Measurements from ENCODE around the gene ZDHHC14.

The ZDHHC14 gene

GRCh38 chr6:157516319-157517026, 135.5 kb downstream of the ZDHHC14 start:
- no peak for DNase-seq (ENCODE audit: low spot score)
- TF ChIP-seq CTCF (IDR thresholded peaks at IDR 0.05; ENCODE audit: extremely low read depth, missing control alignments): no peak

- TF ChIP-seq CTCF (IDR thresholded peaks at IDR 0.05; ENCODE audit: extremely low read depth, missing control alignments): no peak
- no peak for DNase-seq (ENCODE audit: low spot score)
These were observed 136.8 kb downstream of the ZDHHC14 start for GRCh38 chr6:157517601-157518359.

GRCh38 chr6:157518397-157519250, 137.6 kb downstream of the ZDHHC14 start:
- no peak for DNase-seq (ENCODE audit: low spot score)

GRCh38 chr6:157519255-157520116, 138.5 kb downstream of the ZDHHC14 start:
- no peak for DNase-seq (ENCODE audit: low spot score)
- TF ChIP-seq CTCF (IDR thresholded peaks at IDR 0.05; ENCODE audit: extremely low read depth, missing control alignments): no peak

More at GRCh38 chr6:157518397-157519250, 137.6 kb downstream of the ZDHHC14 start:
- TF ChIP-seq CTCF (IDR thresholded peaks at IDR 0.05; ENCODE audit: extremely low read depth, missing control alignments): no peak

- no peak for TF ChIP-seq CTCF (IDR thresholded peaks at IDR 0.05; ENCODE audit: extremely low read depth, missing control alignments)
- no peak for DNase-seq (ENCODE audit: low spot score)
These were observed 139.1 kb downstream of the ZDHHC14 start for GRCh38 chr6:157520117-157520406.

GRCh38 chr6:157520596-157521361, 139.8 kb downstream of the ZDHHC14 start:
- no peak for DNase-seq (ENCODE audit: low spot score)
- TF ChIP-seq CTCF (IDR thresholded peaks at IDR 0.05; ENCODE audit: extremely low read depth, missing control alignments): no peak
